ENCODE results near the gene IFNGR2. TPM values are rescaled to one million over a fixed set of nuclear protein-coding genes. Genes with fewer than 3 reads are reported as not detected.

Gene IFNGR2
- total RNA-seq, 4 donors from 2014 or later = 25.4 to 67.6 (median 58.3) TPM

GRCh38 chr21:33394260-33394659 lies 9.0 kb upstream of the IFNGR2 start:
- Histone ChIP-seq H3K4me3 (no peak overlapping the region), H3K4me1 (no peaks in the 10 kb centered on the region), H3K9me3 (no peaks in the 10 kb centered on the region), H3K27ac (no peak overlapping the region), H3K27me3 (no peaks in the 10 kb centered on the region), H3K36me3 (no peaks in the 10 kb centered on the region)
- intact Hi-C loops (cut with DNase I; ENCODE audit: low total_unique reads) = no loop called here
- DNase-seq = no peak
- TF ChIP-seq CTCF (IDR thresholded peaks at IDR 0.05) (no peak), POLR2A (IDR thresholded peaks at IDR 0.05) (no peak)

GRCh38 chr21:33395891-33396331 lies 7.3 kb upstream of the IFNGR2 start:
- Histone ChIP-seq H3K27me3 (no peaks in the 10 kb centered on the region), H3K4me1 (no peaks in the 10 kb centered on the region), H3K36me3 (no peaks in the 10 kb centered on the region), H3K27ac (peak overlapping the region in 1 of 2 donors; percentile 38), H3K4me3 (no peak overlapping the region), H3K9me3 (no peaks in the 10 kb centered on the region)
- no peak for DNase-seq
- intact Hi-C loops (cut with DNase I; ENCODE audit: low total_unique reads) = no loop called here
- TF ChIP-seq POLR2A (IDR thresholded peaks at IDR 0.05) = no peak
- TF ChIP-seq CTCF (IDR thresholded peaks at IDR 0.05) = no peak

- intact Hi-C loops (cut with DNase I; ENCODE audit: low total_unique reads) = no loop called here
- no peak overlapping the region for H3K4me3 ChIP-seq
- no peak overlapping the region for H3K27ac ChIP-seq
- no peak for TF ChIP-seq POLR2A (IDR thresholded peaks at IDR 0.05)
- no peak for TF ChIP-seq CTCF (IDR thresholded peaks at IDR 0.05)
- H3K27me3 ChIP-seq = no peaks in the 10 kb centered on the region
- DNase-seq = no peak
- no peaks in the 10 kb centered on the region for H3K9me3 ChIP-seq
- no peaks in the 10 kb centered on the region for H3K36me3 ChIP-seq
- H3K4me1 ChIP-seq = no peaks in the 10 kb centered on the region
Observed at GRCh38 chr21:33396436-33396835, 6.8 kb upstream of the IFNGR2 start.

GRCh38 chr21:33396951-33397350 lies 6.3 kb upstream of the IFNGR2 start:
- no peaks in the 10 kb centered on the region for H3K9me3 ChIP-seq
- TF ChIP-seq POLR2A (IDR thresholded peaks at IDR 0.05) (no peak), CTCF (IDR thresholded peaks at IDR 0.05) (no peak)
- intact Hi-C loops (cut with DNase I; ENCODE audit: low total_unique reads) = no loop called here
- H3K36me3 ChIP-seq = no peaks in the 10 kb centered on the region
- no peak overlapping the region for H3K4me3 ChIP-seq
- H3K27me3 ChIP-seq = no peaks in the 10 kb centered on the region
- DNase-seq = no peak
- no peaks in the 10 kb centered on the region for H3K4me1 ChIP-seq
- peak overlapping the region in 1 of 2 donors; percentile 10 for H3K27ac ChIP-seq

- no peaks in the 10 kb centered on the region for H3K9me3 ChIP-seq
- no peaks in the 10 kb centered on the region for H3K4me1 ChIP-seq
- H3K4me3 ChIP-seq = no peak overlapping the region
- H3K36me3 ChIP-seq = no peaks in the 10 kb centered on the region
- no peaks in the 10 kb centered on the region for H3K27me3 ChIP-seq
- no peak for DNase-seq
- TF ChIP-seq POLR2A (IDR thresholded peaks at IDR 0.05) = no peak
- intact Hi-C loops (cut with DNase I; ENCODE audit: low total_unique reads) = no loop called here
- H3K27ac ChIP-seq = no peak overlapping the region
Observed at GRCh38 chr21:33397717-33398116, 5.5 kb upstream of the IFNGR2 start.

- intact Hi-C loops (cut with DNase I; ENCODE audit: low total_unique reads) = no loop called here
- H3K4me1 ChIP-seq = no peaks in the 10 kb centered on the region
- TF ChIP-seq CTCF (IDR thresholded peaks at IDR 0.05) (no peak), POLR2A (IDR thresholded peaks at IDR 0.05) (no peak)
- H3K9me3 ChIP-seq = no peaks in the 10 kb centered on the region
- no peak for DNase-seq
- no peak overlapping the region for H3K4me3 ChIP-seq
- H3K27me3 ChIP-seq = no peaks in the 10 kb centered on the region
- H3K27ac ChIP-seq = no peak overlapping the region
- H3K36me3 ChIP-seq = no peaks in the 10 kb centered on the region
Observed at GRCh38 chr21:33398361-33398760, 4.9 kb upstream of the IFNGR2 start.
